Measurements from ENCODE around the gene PLXDC1.

PLXDC1 gene

GRCh38 chr17:39064819-39065218 is 86.6 kb downstream of the PLXDC1 start:
- TF ChIP-seq, protein P1, sequence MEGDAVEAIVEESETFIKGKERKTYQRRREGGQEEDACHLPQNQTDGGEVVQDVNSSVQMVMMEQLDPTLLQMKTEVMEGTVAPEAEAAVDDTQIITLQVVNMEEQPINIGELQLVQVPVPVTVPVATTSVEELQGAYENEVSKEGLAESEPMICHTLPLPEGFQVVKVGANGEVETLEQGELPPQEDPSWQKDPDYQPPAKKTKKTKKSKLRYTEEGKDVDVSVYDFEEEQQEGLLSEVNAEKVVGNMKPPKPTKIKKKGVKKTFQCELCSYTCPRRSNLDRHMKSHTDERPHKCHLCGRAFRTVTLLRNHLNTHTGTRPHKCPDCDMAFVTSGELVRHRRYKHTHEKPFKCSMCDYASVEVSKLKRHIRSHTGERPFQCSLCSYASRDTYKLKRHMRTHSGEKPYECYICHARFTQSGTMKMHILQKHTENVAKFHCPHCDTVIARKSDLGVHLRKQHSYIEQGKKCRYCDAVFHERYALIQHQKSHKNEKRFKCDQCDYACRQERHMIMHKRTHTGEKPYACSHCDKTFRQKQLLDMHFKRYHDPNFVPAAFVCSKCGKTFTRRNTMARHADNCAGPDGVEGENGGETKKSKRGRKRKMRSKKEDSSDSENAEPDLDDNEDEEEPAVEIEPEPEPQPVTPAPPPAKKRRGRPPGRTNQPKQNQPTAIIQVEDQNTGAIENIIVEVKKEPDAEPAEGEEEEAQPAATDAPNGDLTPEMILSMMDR (IDR thresholded peaks at IDR 0.05; ENCODE audit: low read depth, low read length, missing control alignments) = no peak
- DNase-seq (ENCODE audit: extremely low read depth, low read depth) = no peak
- H3K4me3 ChIP-seq (replicated peaks; ENCODE audit: low read depth, low read length) = no peak overlapping the region

GRCh38 chr17:39064374-39064773 is 87.1 kb downstream of the PLXDC1 start:
- DNase-seq (ENCODE audit: extremely low read depth, low read depth) = no peak
- TF ChIP-seq, protein P1 (IDR thresholded peaks at IDR 0.05; ENCODE audit: low read depth, low read length, missing control alignments) = no peak
- no peak overlapping the region for H3K4me3 ChIP-seq (replicated peaks; ENCODE audit: low read depth, low read length)

GRCh38 chr17:39063681-39064069 is 87.8 kb downstream of the PLXDC1 start:
- no peak overlapping the region for H3K4me3 ChIP-seq (replicated peaks; ENCODE audit: low read depth, low read length)

DNA sequence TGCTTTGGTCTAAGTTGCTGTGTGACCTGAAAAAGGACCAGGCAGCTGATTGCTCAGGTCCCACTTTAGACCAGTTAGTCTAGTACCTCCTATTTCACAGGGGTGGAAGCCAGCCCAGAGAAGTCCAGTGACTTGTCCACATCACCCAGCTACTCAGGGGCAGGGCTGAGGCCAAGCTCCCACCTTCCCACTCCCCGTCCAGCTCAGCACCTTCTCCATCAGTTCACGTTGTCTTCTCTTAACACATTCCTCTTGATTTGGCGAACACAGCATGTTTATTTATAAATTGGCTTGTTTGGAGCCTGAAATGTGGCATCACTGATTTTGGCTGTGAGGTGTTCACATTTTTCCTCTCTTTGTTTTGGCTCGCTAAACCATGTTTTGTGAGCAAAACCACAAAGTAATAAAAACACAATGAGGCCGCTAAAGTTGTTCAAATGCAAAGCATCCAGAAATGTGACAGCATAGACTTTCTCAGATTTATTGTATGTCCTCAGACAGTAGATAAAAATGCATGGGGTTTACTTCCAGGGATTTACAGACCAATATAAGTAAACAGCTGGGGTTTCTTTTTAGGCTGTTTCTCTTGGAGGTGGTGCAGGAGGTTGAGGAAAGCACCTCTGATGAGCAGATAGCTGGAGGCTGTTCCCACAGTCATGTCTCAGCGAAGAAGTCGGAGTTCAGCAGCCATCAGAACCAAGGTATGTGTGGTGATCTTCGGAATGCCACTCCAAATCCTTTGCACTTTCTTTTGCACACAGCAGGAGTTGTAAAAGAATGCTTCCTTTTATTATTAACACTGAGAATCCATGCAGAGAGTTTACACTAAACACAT is 88.4 kb downstream of the PLXDC1 start:
- DNase-seq (ENCODE audit: extremely low read depth, low read depth) = no peak
- no peak overlapping the region for H3K4me3 ChIP-seq (replicated peaks; ENCODE audit: low read depth, low read length)
- TF ChIP-seq, protein P1 (IDR thresholded peaks at IDR 0.05; ENCODE audit: low read depth, low read length, missing control alignments) = no peak

More at GRCh38 chr17:39063681-39064069, 87.8 kb downstream of the PLXDC1 start:
- TF ChIP-seq, protein P1 (IDR thresholded peaks at IDR 0.05; ENCODE audit: low read depth, low read length, missing control alignments) = no peak
- no peak for DNase-seq (ENCODE audit: extremely low read depth, low read depth)

DNA sequence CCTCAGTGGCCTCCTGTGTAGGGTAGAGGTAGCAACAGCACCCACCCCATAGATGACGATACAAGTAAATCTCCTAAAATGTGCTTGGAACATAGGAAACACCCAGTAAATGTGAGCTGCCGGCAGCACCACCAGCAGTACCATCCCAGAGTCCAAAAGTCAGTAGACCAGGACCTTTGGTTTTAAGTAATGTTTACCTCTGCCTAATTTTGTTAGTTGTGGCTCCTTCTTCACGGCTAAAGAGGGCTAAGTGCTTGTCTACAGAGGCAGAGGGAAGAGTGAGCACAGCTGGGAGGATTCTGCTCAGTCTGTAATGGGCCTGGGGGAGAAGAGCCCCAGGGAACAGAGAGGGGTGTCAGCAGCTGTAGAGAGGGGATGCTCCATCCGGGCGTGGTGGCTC is 92.9 kb downstream of the PLXDC1 start:
- no peak overlapping the region for H3K4me3 ChIP-seq (replicated peaks; ENCODE audit: low read depth, low read length)
- TF ChIP-seq, protein P1 (IDR thresholded peaks at IDR 0.05; ENCODE audit: low read depth, low read length, missing control alignments) = no peak
- no peak for DNase-seq (ENCODE audit: extremely low read depth, low read depth)

GRCh38 chr17:39057701-39058206 is 93.7 kb downstream of the PLXDC1 start:
- TF ChIP-seq, protein P1 (IDR thresholded peaks at IDR 0.05; ENCODE audit: low read depth, low read length, missing control alignments) = no peak
- H3K4me3 ChIP-seq (replicated peaks; ENCODE audit: low read depth, low read length) = peak overlapping the region; percentile 74
- no peak for DNase-seq (ENCODE audit: extremely low read depth, low read depth)

Data from HFF-Myc (cell line).